ENCODE results near the gene OLFML3. TPM values are rescaled to one million over a fixed set of nuclear protein-coding genes. Genes with fewer than 3 reads are reported as not detected.
A peak's percentile ranks its signal among the peaks of the same experiment; 100 is the strongest.
"Not testable (repeated sequence)": the region's sequence is repeated elsewhere in the genome, so short reads cannot be mapped to it uniquely, and the experiment has no call there.

Gene OLFML3, protein sequence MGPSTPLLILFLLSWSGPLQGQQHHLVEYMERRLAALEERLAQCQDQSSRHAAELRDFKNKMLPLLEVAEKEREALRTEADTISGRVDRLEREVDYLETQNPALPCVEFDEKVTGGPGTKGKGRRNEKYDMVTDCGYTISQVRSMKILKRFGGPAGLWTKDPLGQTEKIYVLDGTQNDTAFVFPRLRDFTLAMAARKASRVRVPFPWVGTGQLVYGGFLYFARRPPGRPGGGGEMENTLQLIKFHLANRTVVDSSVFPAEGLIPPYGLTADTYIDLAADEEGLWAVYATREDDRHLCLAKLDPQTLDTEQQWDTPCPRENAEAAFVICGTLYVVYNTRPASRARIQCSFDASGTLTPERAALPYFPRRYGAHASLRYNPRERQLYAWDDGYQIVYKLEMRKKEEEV
- total RNA-seq: 1.6 TPM

GRCh38 chr1:113978863-113979702 is at the start of gene OLFML3:
Gene OLFML3, plus strand, starts transcription at chr1:113979474. Its CDS starts 43 bp downstream, at chr1:113979517.
- ATAC-seq: peak; percentile 72

DNA sequence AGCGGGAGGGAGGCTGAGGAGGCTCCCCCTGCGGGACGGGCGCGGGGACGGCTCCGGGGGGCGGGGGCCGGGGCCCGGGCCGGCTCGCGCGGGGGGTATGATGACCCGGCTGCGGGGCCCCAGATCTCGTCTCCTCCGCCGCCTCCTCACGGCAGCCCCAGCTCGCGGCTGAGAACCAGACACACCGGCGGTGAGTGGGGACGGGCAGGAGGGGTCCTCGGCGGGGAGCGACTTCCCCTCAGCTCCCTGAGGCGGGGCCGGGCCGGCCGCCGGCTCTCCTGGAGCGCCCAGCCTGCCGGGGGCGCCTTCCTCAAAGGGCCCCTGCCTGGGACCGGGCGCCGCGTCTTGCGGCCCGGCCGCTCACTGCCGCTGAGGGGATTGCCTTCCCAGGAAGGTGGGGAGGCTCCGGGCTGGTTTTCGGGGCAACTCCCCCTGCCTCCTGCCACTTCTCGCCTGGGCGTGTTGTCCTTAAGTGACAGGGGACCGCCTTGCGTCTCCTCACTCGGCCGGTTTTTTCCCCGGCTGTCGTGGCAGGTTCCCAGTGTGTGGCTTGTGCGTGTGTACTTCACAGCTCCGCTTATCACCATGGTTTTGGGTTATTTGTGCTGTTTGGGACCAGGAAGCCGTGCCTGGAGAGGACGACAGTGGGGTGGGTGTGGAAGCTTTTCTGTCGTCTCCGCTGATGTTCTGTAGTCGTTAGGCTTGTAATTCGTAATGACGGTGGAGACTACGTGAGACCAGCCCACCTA is 49.4 kb upstream of the OLFML3 start:
- ATAC-seq: peak; percentile 63

GRCh38 chr1:113930499-113931161 is 48.6 kb upstream of the OLFML3 start:
- no peak for ATAC-seq

DNA sequence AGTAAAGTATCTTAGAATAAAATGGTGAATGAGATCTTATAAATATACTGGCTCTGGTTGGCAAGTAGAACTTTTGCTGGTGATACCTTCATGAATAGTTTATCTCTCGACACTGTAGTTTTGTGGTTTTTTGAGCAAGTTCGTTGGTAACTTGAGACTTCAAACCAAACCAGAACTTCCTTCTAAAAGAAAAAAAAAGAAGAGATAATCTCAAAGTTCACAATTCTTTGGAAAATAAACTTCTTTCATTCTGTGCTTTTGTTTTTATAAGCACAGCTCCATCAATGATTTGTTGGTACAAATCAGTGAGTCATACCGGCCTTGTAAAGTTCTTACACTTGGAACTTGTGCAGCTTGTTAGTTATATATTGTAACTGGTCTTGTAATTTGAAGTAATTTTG is 47.8 kb upstream of the OLFML3 start:
- ATAC-seq: no peak

GRCh38 chr1:113934006-113934405 is 45.3 kb upstream of the OLFML3 start:
- no peak for ATAC-seq

- no peak for ATAC-seq
Observed at GRCh38 chr1:113934511-113935055, 44.7 kb upstream of the OLFML3 start.

- ATAC-seq: no peak
Observed at GRCh38 chr1:113935176-113935575, 44.1 kb upstream of the OLFML3 start.

DNA sequence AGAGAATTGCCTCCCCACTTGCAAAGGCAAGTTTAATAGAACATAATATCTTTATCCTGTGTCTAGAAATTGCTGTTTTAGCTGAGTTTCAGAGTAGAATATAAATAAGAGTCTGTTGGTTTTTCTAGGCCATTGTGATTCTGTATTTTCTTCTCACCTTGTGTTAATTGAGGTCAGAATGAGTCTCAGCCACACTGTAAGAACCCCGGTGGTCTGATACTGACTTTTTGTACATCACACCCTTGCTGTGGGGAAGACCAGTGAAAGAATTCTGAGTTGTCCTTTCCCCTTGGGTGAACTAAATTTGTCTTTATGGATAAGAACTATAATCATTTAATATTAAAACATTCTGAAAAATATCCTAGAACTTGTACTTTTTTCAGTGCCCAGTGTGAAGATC is 43.3 kb upstream of the OLFML3 start:
- ATAC-seq: no peak

DNA sequence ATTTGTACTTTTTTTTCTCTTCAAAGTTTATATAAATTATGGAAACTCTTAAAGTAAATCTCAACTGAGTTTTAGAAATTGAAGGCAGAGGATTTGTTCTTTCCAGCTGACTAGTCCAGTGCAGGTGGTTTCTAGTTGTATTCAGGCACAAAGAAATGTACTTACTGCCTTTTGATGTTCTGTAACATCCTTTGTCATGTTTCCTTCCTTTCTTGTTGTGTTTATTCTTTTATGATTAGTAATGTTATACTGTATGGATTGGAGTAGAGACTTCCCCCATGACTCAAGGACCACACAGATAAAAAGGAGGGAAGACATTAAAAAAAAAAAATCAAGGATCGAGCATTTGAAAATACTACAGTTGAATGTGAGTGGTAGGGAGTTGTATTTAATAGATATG is 42.1 kb upstream of the OLFML3 start:
- no peak for ATAC-seq

GRCh38 chr1:113938192-113938591 is 41.1 kb upstream of the OLFML3 start:
- ATAC-seq: no peak

DNA sequence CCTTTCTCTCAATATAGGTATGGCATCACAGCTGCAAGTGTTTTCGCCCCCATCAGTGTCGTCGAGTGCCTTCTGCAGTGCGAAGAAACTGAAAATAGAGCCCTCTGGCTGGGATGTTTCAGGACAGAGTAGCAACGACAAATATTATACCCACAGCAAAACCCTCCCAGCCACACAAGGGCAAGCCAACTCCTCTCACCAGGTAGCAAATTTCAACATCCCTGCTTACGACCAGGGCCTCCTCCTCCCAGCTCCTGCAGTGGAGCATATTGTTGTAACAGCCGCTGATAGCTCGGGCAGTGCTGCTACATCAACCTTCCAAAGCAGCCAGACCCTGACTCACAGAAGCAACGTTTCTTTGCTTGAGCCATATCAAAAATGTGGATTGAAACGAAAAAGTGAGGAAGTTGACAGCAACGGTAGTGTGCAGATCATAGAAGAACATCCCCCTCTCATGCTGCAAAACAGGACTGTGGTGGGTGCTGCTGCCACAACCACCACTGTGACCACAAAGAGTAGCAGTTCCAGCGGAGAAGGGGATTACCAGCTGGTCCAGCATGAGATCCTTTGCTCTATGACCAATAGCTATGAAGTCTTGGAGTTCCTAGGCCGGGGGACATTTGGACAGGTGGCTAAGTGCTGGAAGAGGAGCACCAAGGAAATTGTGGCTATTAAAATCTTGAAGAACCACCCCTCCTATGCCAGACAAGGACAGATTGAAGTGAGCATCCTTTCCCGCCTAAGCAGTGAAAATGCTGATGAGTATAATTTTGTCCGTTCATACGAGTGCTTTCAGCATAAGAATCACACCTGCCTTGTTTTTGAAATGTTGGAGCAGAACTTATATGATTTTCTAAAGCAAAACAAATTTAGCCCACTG is 38.7 kb upstream of the OLFML3 start:
- no peak for ATAC-seq

GRCh38 chr1:113941245-113941559 is 38.1 kb upstream of the OLFML3 start:
- no peak for ATAC-seq

- ATAC-seq: no peak
Observed at GRCh38 chr1:113942527-113942926, 36.7 kb upstream of the OLFML3 start.

DNA sequence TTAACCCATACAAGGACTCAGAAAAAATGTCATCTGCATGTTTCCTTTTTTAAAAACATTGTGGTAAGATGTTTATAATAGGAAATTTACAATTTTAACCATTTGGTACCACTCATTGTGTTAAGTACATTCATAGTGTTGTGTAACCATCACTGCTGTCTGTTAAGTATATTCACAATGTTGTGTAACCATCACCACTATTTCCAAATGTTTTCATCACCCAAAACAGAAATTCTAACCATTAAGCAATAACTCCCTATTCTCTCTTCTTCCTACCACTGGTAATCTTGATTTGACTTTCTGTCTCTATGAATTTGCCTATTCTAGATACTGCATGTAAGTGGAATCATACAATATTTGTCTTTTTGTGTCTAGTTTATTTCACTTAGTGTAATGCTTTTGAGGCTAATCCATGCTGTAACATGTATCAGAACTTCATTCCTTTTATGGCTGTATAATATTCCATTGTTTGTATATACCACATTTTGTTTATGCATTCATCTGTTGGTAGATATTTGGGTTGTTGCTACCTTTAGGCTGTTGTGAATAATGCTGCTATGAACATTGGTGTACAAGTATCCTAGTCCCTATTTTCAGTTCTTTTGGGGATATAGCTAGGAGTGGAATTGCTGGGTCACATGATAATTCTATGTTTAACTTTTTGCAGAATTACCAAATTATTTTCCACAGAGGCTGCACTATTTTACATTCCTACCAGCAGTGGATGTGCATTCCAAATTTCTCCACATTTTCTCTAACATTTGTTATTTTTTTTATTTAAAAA is 36.1 kb upstream of the OLFML3 start:
- ATAC-seq: no peak

GRCh38 chr1:113945329-113945728 is 33.9 kb upstream of the OLFML3 start:
- ATAC-seq: no peak

DNA sequence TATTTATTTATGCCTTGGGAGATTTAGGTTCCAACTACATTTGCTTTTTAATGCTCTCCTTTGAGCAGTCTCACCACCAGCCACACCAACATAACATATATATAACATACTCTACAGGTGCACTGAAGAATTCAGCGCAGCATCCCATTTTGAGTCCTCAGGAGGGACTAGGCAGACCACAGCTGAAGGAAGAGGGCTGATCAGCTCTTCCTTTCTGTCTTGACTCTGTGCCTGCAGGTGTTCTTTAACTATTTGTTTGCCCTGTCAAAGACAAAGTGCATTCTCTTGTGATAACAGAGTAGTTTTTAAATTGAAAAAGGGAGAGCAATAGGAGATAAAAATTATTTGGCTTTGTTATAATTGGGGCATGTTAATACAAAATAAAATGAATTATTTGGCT is 33.2 kb upstream of the OLFML3 start:
- ATAC-seq: no peak

DNA sequence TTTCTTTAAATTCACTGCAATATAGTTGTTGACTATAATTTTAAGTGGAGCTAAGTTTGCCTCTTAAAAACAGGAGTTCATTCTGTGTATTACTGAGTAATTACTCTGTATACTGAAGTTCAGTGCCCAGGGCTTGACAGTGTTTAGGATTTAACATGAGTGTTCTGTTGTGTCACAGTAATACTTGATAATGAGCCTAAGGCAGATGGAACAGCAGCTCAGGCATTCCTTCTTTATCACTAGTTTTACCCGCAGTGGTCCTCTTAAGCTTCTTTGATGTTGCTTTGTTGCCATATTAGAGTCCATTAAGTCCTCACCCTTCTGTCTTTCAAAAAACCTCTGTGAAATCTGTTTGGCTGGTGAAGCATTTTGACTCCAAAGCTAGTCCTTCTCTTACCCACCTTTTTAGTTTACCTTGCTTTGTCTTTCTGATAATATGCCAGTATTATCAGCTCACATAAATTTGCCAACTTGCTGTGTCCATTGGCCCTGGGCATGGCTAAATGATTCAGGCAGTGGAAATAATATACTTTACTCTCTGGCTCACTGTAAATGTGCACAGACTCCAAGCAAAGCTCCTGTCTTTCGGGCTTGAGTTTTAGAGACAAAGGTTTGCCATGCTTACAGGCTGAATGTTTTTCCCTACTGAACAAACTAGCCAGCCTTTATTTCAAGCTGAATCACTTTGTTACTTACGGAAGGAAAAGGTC is 32.4 kb upstream of the OLFML3 start:
- ATAC-seq: no peak

GRCh38 chr1:113947388-113948107 is 31.7 kb upstream of the OLFML3 start:
- no peak for ATAC-seq

DNA sequence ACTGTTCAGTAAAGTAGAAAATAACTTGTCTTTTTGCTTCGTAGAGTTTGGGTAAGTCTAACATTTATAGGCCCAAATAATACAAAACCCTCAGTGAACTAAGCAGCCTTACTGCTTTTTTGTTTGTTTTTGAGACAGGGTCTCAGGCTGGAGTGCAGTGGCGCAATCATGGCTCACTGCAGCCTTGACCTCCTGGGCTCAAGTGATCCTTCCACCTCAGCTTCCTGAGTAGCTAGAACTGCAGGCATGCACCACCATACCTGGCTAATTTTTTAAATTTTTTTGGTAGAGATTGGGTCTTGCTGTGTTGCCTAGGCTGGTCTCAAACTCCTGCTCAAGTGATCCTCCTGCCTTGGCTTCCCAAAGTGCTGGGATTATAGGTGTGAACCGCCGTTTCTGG is 31.1 kb upstream of the OLFML3 start:
- not testable (repeated sequence) for ATAC-seq
